ENCODE results near the gene FAM25C.
"Not testable (repeated sequence)": the region's sequence is repeated elsewhere in the genome, so short reads cannot be mapped to it uniquely, and the experiment has no call there.

DNA sequence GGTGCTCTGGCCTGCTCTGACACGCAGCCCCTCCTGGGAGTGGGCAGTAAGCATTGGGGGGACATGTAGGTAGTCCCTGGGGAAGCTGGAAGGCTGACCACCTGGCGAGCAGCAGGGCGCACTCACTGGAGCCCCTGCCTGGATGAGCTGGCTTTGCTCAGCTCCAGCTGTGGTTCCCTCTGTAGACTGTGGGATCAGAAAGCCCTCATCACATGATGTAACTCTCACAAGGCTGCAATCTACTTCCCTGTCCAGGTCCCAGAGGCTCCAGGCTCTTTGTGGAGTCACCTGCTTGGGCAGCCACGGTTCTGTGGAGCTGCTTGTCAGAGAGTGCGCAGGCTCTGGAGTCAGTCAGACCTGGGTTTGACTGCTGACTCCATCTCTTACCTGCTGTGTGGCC is 36.8 kb downstream of the FAM25C start:
- TF ChIP-seq, protein P1, sequence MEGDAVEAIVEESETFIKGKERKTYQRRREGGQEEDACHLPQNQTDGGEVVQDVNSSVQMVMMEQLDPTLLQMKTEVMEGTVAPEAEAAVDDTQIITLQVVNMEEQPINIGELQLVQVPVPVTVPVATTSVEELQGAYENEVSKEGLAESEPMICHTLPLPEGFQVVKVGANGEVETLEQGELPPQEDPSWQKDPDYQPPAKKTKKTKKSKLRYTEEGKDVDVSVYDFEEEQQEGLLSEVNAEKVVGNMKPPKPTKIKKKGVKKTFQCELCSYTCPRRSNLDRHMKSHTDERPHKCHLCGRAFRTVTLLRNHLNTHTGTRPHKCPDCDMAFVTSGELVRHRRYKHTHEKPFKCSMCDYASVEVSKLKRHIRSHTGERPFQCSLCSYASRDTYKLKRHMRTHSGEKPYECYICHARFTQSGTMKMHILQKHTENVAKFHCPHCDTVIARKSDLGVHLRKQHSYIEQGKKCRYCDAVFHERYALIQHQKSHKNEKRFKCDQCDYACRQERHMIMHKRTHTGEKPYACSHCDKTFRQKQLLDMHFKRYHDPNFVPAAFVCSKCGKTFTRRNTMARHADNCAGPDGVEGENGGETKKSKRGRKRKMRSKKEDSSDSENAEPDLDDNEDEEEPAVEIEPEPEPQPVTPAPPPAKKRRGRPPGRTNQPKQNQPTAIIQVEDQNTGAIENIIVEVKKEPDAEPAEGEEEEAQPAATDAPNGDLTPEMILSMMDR (IDR thresholded peaks at IDR 0.05; ENCODE audit: borderline replicate concordance, extremely low read depth, low read length, poor library complexity, severe bottlenecking): not testable (repeated sequence)
- not testable (repeated sequence) for TF ChIP-seq EZH2 (IDR thresholded peaks at IDR 0.05; ENCODE audit: borderline replicate concordance, low read depth, low read length, severe bottlenecking)
